ENCODE results near the gene SLCO2B1.
"Not testable (repeated sequence)": the region's sequence is repeated elsewhere in the genome, so short reads cannot be mapped to it uniquely, and the experiment has no call there.

Gene SLCO2B1

DNA sequence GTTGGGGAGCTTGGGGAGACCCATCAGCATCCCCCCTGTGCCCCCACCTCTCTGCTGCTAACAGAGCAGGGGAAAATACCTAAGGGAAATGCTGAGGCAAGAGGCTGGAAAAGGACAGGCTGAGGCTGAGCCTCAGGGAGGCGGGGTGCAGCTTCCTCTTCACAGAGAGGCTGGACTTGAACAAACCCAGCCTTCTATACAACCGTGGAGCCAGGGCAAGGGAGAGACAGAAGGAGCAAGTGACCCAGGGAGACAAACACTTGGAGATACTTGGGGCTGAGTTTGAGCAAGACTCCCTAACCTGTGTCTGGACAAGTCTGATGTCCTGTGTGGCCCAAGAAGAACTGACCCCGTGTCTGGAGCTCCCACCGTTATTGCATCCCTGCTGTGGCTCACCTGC, at the start of gene SLCO2B1:
TSS of gene SLCO2B1 (plus strand) at position 229 of the 400 bp plus-strand sequence. CDS start 275 bp downstream, outside the sequence.
- TF ChIP-seq, protein P1, sequence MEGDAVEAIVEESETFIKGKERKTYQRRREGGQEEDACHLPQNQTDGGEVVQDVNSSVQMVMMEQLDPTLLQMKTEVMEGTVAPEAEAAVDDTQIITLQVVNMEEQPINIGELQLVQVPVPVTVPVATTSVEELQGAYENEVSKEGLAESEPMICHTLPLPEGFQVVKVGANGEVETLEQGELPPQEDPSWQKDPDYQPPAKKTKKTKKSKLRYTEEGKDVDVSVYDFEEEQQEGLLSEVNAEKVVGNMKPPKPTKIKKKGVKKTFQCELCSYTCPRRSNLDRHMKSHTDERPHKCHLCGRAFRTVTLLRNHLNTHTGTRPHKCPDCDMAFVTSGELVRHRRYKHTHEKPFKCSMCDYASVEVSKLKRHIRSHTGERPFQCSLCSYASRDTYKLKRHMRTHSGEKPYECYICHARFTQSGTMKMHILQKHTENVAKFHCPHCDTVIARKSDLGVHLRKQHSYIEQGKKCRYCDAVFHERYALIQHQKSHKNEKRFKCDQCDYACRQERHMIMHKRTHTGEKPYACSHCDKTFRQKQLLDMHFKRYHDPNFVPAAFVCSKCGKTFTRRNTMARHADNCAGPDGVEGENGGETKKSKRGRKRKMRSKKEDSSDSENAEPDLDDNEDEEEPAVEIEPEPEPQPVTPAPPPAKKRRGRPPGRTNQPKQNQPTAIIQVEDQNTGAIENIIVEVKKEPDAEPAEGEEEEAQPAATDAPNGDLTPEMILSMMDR (IDR thresholded peaks at IDR 0.05; ENCODE audit: low read depth, low read length): no peak
- no peak for DNase-seq (ENCODE audit: extremely low read depth, low read depth)

DNA sequence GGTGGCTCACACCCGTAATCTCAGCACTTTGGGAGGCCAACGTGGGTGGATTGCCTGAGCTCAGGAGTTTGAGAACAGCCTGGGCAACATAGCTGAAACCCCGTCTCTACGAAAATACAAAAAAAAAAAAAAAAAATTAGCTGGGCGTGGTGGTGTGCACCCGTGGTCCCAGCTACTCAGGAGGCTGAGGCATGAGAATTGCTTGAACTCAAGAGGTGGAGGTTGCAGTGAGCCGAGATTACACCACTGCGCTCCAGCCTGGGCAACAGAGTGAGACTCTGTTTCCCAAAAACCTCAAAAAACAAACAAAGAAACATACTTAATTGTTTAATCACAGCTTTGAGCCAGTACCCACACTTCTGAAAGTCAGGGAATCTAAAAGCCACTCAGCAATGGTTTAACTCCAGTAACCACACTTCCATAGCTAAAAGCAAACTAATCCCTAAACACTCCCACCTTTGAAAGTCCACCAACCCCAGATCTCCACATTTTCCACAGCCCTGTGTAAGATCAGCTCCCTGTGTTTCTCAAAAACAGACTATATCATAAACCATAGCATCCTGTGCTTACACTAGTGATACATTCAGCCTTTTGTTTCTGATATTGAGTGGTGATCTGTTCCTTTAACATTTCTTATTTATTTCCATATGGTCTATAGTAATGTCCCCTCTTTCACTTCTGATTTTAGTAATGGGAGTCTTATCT, 49.3 kb upstream of the SLCO2B1 start:
- no peak for DNase-seq (ENCODE audit: extremely low read depth, low read depth)
- TF ChIP-seq, protein P1 (IDR thresholded peaks at IDR 0.05; ENCODE audit: low read depth, low read length): no peak

GRCh38 chr11:75103380-75104026, 47.4 kb upstream of the SLCO2B1 start:
- DNase-seq (ENCODE audit: extremely low read depth, low read depth): no peak
- TF ChIP-seq, protein P1 (IDR thresholded peaks at IDR 0.05; ENCODE audit: low read depth, low read length): no peak

DNA sequence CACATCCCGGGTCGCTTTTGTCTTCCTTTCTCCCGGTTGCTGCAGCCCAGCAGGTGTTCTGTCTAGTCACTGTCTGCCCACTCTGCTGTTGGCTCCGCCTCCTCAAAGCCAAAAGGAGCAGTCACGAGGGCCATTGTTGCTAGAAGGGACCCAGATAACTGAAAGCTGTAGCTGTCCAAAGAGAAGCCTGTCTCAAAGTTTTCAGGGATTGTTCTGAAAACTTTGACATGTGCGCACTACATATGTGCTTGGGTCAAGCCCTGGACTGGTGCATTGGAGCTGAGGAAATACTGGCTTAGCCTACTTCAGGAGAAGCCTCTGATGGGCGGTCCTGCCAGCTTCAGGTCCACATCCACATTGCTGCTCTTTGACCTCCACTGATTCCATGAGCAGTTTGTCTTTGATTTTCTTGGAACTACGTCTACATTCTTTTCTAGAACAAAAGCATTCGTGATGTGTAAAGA, 45.4 kb upstream of the SLCO2B1 start:
- DNase-seq (ENCODE audit: extremely low read depth, low read depth): no peak

DNA sequence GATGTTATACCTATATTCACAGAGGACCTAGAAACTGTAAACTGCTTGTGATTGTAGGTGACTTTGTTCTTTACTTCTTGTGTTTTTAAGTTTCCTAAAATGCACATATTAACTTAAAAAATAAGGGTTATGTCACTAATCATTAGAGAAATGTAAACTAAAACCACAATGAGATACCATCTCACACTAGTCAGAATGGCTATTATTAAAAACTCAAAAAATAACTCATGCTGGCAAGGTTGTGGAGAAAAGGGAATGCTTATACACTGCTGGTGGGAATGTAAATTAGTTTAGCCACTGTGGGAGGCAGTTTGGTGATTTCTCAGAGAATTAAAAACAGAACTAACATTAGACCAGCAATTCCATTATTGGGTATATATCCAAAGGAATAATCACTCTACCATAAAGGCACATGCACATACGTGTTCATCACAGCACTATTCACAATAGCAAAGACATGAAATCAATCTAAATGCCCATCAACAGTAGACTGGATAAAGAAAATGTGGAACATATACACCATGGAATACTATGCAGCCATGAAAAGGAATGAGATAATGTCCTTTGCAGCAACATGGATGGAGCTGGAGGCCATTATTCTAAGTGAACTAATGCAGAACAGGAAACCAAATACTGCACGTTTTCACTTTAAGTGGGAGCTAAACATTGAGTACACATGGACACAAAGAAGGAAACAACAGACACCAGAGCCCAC, 44.8 kb upstream of the SLCO2B1 start:
- not testable (repeated sequence) for DNase-seq (ENCODE audit: extremely low read depth, low read depth)

More for the DNA sequence above, 45.4 kb upstream of the SLCO2B1 start:
- TF ChIP-seq, protein P1 (IDR thresholded peaks at IDR 0.05; ENCODE audit: low read depth, low read length): no peak

- TF ChIP-seq, protein P1 (IDR thresholded peaks at IDR 0.05; ENCODE audit: low read depth, low read length): no peak
- no peak for DNase-seq (ENCODE audit: extremely low read depth, low read depth)
Observed at GRCh38 chr11:75107187-75107586, 43.7 kb upstream of the SLCO2B1 start.

- TF ChIP-seq, protein P1 (IDR thresholded peaks at IDR 0.05; ENCODE audit: low read depth, low read length): no peak
Observed at GRCh38 chr11:75112200-75112599, 38.7 kb upstream of the SLCO2B1 start.

More at GRCh38 chr11:75112200-75112599, 38.7 kb upstream of the SLCO2B1 start:
- no peak for DNase-seq (ENCODE audit: extremely low read depth, low read depth)

All from AG09319 (cell line).